H1 (cell line): ENCODE results near the gene TAF8.

Experiments used
- CEBPB ChIP-seq: IDR thresholded peaks from 2 replicates; pipeline ENCODE4 v1.6.1; 2012; ENCODE audit warnings: low read depth, low read length
- EGR1 ChIP-seq: IDR thresholded peaks from 2 replicates; pipeline ENCODE4 v1.6.1; 2011; ENCODE audit warnings: low read depth, low read length, borderline replicate concordance
- JUN ChIP-seq: IDR thresholded peaks from 2 replicates; pipeline ENCODE4 v1.6.1; 2011; ENCODE audit warnings: low read depth, mild to moderate bottlenecking, improper control_type of control experiment, low read length
- SP1 ChIP-seq: IDR thresholded peaks from 2 replicates; pipeline ENCODE4 v1.6.1; 2011; ENCODE audit warnings: low read depth, low read length
- TF ChIP-seq, protein P1 (sequence below), 3 experiments: IDR thresholded peaks; 1 replicate in 2 of 3; 2 replicates in 1 of 3; pipeline versions ENCODE4 v1.5.1 to v1.6.1; 2011; ENCODE audit warnings: low read length in 3 of 3, mild to moderate bottlenecking in 3 of 3, inconsistent platforms in 2 of 3, low read depth in 1 of 3, moderate library complexity in 1 of 3; ENCODE audit not compliant: insufficient read depth in 1 of 3; ENCODE audit errors: control extremely low read depth in 1 of 3

DNA sequence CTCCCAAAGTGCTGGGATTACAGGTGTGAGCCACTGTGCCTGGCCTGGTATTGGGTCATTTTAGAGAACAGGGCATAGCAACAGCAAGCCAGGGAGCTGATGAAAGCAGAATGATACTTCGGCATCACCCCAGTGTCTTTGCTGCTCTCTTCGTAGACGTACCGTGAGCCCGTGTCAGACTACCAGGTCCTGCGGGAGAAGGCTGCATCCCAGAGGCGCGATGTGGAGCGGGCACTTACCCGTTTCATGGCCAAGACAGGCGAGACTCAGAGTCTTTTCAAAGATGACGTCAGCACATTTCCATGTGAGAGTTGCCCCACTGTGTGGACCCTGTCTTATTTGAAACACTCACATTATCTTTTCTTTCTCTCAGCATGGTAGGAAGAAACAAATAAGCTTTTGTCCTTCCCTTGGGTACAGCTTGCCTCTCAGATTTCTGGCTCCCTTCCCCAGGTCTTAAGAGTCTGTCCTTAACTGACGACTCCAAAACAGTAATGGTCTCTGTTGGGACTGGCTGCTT lies 15.9 kb downstream of the TAF8 start:
- TF ChIP-seq EGR1 = no peak
- no peak for TF ChIP-seq CEBPB
- TF ChIP-seq, protein P1, sequence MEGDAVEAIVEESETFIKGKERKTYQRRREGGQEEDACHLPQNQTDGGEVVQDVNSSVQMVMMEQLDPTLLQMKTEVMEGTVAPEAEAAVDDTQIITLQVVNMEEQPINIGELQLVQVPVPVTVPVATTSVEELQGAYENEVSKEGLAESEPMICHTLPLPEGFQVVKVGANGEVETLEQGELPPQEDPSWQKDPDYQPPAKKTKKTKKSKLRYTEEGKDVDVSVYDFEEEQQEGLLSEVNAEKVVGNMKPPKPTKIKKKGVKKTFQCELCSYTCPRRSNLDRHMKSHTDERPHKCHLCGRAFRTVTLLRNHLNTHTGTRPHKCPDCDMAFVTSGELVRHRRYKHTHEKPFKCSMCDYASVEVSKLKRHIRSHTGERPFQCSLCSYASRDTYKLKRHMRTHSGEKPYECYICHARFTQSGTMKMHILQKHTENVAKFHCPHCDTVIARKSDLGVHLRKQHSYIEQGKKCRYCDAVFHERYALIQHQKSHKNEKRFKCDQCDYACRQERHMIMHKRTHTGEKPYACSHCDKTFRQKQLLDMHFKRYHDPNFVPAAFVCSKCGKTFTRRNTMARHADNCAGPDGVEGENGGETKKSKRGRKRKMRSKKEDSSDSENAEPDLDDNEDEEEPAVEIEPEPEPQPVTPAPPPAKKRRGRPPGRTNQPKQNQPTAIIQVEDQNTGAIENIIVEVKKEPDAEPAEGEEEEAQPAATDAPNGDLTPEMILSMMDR (IDR thresholded peaks at IDR 0.05; ENCODE audit: control extremely low read depth in 1 of 3, insufficient read depth in 1 of 3, low read depth in 1 of 3, low read length in 3 of 3) = no peak
- no peak for TF ChIP-seq SP1
- no peak for TF ChIP-seq JUN
